PFSK-1 (cell line): ENCODE results near the gene NBEA.

Source experiments
- POLR2AphosphoS5 ChIP-seq: IDR thresholded peaks from 2 replicates; pipeline ENCODE4 v1.6.1; 2012; ENCODE audit warnings: low read depth, mild to moderate bottlenecking, control low read depth, low read length, moderate library complexity
- SIN3A ChIP-seq: IDR thresholded peaks from 2 replicates; pipeline ENCODE4 v1.6.1; 2012; ENCODE audit warnings: mild to moderate bottlenecking, low read length, moderate library complexity, borderline replicate concordance; ENCODE audit not compliant: insufficient read depth
- TF ChIP-seq, protein P1 (sequence below), 2 experiments: IDR thresholded peaks; 2 replicates each; pipeline versions ENCODE4 v1.6.1 to v1.8.0; 2011 to 2012; ENCODE audit warnings: low read depth in 2 of 2, low read length in 2 of 2, control low read depth in 1 of 2, inconsistent platforms in 1 of 2, mild to moderate bottlenecking in 1 of 2, moderate library complexity in 1 of 2; ENCODE audit not compliant: insufficient read depth in 1 of 2

- TF ChIP-seq, protein P1, sequence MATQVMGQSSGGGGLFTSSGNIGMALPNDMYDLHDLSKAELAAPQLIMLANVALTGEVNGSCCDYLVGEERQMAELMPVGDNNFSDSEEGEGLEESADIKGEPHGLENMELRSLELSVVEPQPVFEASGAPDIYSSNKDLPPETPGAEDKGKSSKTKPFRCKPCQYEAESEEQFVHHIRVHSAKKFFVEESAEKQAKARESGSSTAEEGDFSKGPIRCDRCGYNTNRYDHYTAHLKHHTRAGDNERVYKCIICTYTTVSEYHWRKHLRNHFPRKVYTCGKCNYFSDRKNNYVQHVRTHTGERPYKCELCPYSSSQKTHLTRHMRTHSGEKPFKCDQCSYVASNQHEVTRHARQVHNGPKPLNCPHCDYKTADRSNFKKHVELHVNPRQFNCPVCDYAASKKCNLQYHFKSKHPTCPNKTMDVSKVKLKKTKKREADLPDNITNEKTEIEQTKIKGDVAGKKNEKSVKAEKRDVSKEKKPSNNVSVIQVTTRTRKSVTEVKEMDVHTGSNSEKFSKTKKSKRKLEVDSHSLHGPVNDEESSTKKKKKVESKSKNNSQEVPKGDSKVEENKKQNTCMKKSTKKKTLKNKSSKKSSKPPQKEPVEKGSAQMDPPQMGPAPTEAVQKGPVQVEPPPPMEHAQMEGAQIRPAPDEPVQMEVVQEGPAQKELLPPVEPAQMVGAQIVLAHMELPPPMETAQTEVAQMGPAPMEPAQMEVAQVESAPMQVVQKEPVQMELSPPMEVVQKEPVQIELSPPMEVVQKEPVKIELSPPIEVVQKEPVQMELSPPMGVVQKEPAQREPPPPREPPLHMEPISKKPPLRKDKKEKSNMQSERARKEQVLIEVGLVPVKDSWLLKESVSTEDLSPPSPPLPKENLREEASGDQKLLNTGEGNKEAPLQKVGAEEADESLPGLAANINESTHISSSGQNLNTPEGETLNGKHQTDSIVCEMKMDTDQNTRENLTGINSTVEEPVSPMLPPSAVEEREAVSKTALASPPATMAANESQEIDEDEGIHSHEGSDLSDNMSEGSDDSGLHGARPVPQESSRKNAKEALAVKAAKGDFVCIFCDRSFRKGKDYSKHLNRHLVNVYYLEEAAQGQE (IDR thresholded peaks at IDR 0.05; ENCODE audit: insufficient read depth in 1 of 2, low read depth in 2 of 2, low read length in 2 of 2), result no peak
- no peak for TF ChIP-seq POLR2AphosphoS5
- no peak for TF ChIP-seq SIN3A
These were observed 530.3 kb downstream of the NBEA start for GRCh38 chr13:35472323-35472881.
